H1 (cell line): Measurements from ENCODE around the gene ATG4D. TPM values are rescaled to one million over a fixed set of nuclear protein-coding genes. Genes with fewer than 3 reads are reported as not detected.

Source experiments
- CTCF ChIA-PET: fragments of 300-600 bp; sonication (Branson Sonifier 250); formaldehyde crosslinking; loops from one replicate; lab custom pipeline; 2021; ENCODE audit not compliant: partially characterized antibody; lab: Charles Lee
- POLR2A ChIA-PET: fragments of 300-600 bp; sonication (Branson Sonifier 250); formaldehyde crosslinking; loops from one replicate; lab custom pipeline; 2021; ENCODE audit warnings: inconsistent platforms; ENCODE audit not compliant: partially characterized antibody; lab: Charles Lee
- DNase-seq, 2 experiments: peaks; one replicate each; pipeline versions ENCODE4 v3.0.0 to v3.0.0-alpha.2; 2010 to 2022; ENCODE audit warnings: low spot score in 2 of 2, low read depth in 1 of 2, mixed read lengths in 1 of 2
- FAIRE-seq: peaks from 2 replicates; lab custom pipeline; 2011; peaks lifted over from hg19 to GRCh38; lab: Jason Lieb, UNC
- H2AFZ ChIP-seq: 2 replicates; pipeline ENCODE4 v1.8.1; 2012; ENCODE audit warnings: low read length, inconsistent platforms
- H2AK5ac ChIP-seq: 2 replicates; pipeline ENCODE4 v1.6.1; 2013; ENCODE audit warnings: low read depth, low read length
- H2BK120ac ChIP-seq: replicated peaks from 2 replicates; pipeline ENCODE3; 2013; ENCODE audit warnings: low read depth, low read length, inconsistent platforms
- H2BK12ac ChIP-seq: 2 replicates; pipeline ENCODE4 v1.6.1; 2013; ENCODE audit warnings: low read depth, low read length
- H2BK15ac ChIP-seq: 2 replicates; pipeline ENCODE4 v1.6.1; 2013; ENCODE audit warnings: low read length
- H2BK20ac ChIP-seq: 2 replicates; pipeline ENCODE4 v1.6.1; 2013; ENCODE audit warnings: low read length
- H2BK5ac ChIP-seq: 2 replicates; pipeline ENCODE4 v1.6.1; 2013; ENCODE audit warnings: low read depth, low read length
- H3K14ac ChIP-seq: 2 replicates; pipeline ENCODE4 v1.6.1; 2013; ENCODE audit warnings: inconsistent platforms; ENCODE audit not compliant: insufficient read length
- H3K18ac ChIP-seq: 2 replicates; pipeline ENCODE4 v1.6.1; 2013; ENCODE audit warnings: low read length; ENCODE audit errors: extremely low read depth
- H3K23ac ChIP-seq: 2 replicates; pipeline ENCODE4 v1.6.1; 2013; ENCODE audit warnings: inconsistent platforms; ENCODE audit not compliant: insufficient read length
- H3K23me2 ChIP-seq: 2 replicates; pipeline ENCODE4 v1.6.1; 2013; ENCODE audit warnings: low read depth, low read length
- H3K27ac ChIP-seq: 2 replicates; pipeline ENCODE4 v1.6.1; 2011; ENCODE audit warnings: low read depth, low read length, inconsistent platforms
- H3K27me3 ChIP-seq, 4 experiments: replicated peaks in 1 of 4; 1 replicate in 1 of 4; 2 replicates in 3 of 4; pipeline versions ENCODE4 v1.6.1 to v1.8.1; 2011 to 2013; ENCODE audit warnings: low read length in 3 of 4, mild to moderate bottlenecking in 3 of 4, inconsistent platforms in 2 of 4, mixed read lengths in 2 of 4, moderate library complexity in 1 of 4; ENCODE audit not compliant: control insufficient read depth in 3 of 4, insufficient read depth in 3 of 4; ENCODE audit errors: extremely low read depth in 1 of 4
- H3K36me3 ChIP-seq, 4 experiments: 2 replicates each; pipeline versions ENCODE4 v1.6.1 to v1.8.1; 2011 to 2013; ENCODE audit warnings: mild to moderate bottlenecking in 4 of 4, low read length in 3 of 4, moderate library complexity in 2 of 4, control low read depth in 1 of 4, inconsistent platforms in 1 of 4; ENCODE audit not compliant: insufficient read depth in 4 of 4, control insufficient read depth in 2 of 4
- H3K4ac ChIP-seq: replicated peaks from 2 replicates; pipeline ENCODE3; 2013; ENCODE audit warnings: low read length, low read depth, mixed read lengths, inconsistent platforms; ENCODE audit not compliant: insufficient read length
- H3K4me1 ChIP-seq, 4 experiments: replicated peaks in 1 of 4; 1 replicate in 1 of 4; 2 replicates in 3 of 4; pipeline versions ENCODE4 v1.6.1 to v1.8.1; 2011 to 2013; ENCODE audit warnings: low read length in 3 of 4, inconsistent platforms in 2 of 4, mixed read lengths in 1 of 4; ENCODE audit not compliant: insufficient read depth in 4 of 4, control insufficient read depth in 3 of 4
- H3K4me2 ChIP-seq, 2 experiments: 2 replicates each; pipeline versions ENCODE4 v1.6.1 to v1.8.1; 2011 to 2013; ENCODE audit warnings: low read depth in 2 of 2, low read length in 2 of 2, control low read depth in 1 of 2, inconsistent platforms in 1 of 2, mild to moderate bottlenecking in 1 of 2; ENCODE audit not compliant: insufficient read depth in 1 of 2
- H3K4me3 ChIP-seq, 4 experiments: fragments of 200-600, 300-600 bp in 1 of 4; sonication (generic), shearing (Covaris generic), sonication (Bioruptor Twin) in 1 of 4; 2 replicates each; pipeline versions ENCODE4 v1.5.1 to v1.8.1; 2011 to 2016; ENCODE audit warnings: low read length in 4 of 4, low read depth in 3 of 4, control low read depth in 2 of 4, inconsistent platforms in 2 of 4, mild to moderate bottlenecking in 2 of 4, mixed read lengths in 1 of 4, moderate library complexity in 1 of 4; ENCODE audit not compliant: insufficient read depth in 2 of 4; ENCODE audit errors: extremely low read depth in 1 of 4
- H3K56ac ChIP-seq: replicated peaks from 2 replicates; pipeline ENCODE3; 2013; ENCODE audit warnings: low read depth, mild to moderate bottlenecking, mixed read lengths, low read length, inconsistent platforms; ENCODE audit not compliant: insufficient read length
- H3K79me1 ChIP-seq: 2 replicates; pipeline ENCODE4 v1.6.1; 2013; ENCODE audit warnings: low read depth, low read length, control low read depth
- H3K79me2 ChIP-seq, 2 experiments: 2 replicates each; pipeline versions ENCODE4 v1.6.1 to v1.8.1; 2012 to 2013; ENCODE audit warnings: low read length in 2 of 2, mild to moderate bottlenecking in 2 of 2, inconsistent platforms in 1 of 2; ENCODE audit not compliant: insufficient read depth in 2 of 2, control insufficient read depth in 1 of 2
- H3K9ac ChIP-seq, 4 experiments: replicated peaks in 1 of 4; 1 replicate in 1 of 4; 2 replicates in 3 of 4; pipeline versions ENCODE4 v1.6.1 to v1.8.1; 2011 to 2013; ENCODE audit warnings: low read depth in 3 of 4, low read length in 3 of 4, control low read depth in 2 of 4, mild to moderate bottlenecking in 2 of 4, moderate library complexity in 2 of 4, inconsistent platforms in 1 of 4; ENCODE audit errors: extremely low read depth in 1 of 4
- H3K9me3 ChIP-seq, 2 experiments: 2 replicates each; pipeline versions ENCODE4 v1.6.1 to v1.8.1; 2012 to 2013; ENCODE audit warnings: mild to moderate bottlenecking in 2 of 2, moderate library complexity in 2 of 2, control low read depth in 1 of 2, inconsistent platforms in 1 of 2, low read depth in 1 of 2, low read length in 1 of 2, mixed read lengths in 1 of 2; ENCODE audit not compliant: insufficient read depth in 2 of 2
- H4K20me1 ChIP-seq, 2 experiments: replicated peaks in 1 of 2; 2 replicates each; pipeline versions ENCODE3 to v1.8.1; 2011 to 2013; ENCODE audit warnings: inconsistent platforms in 2 of 2, low read length in 2 of 2, mild to moderate bottlenecking in 1 of 2; ENCODE audit not compliant: insufficient read depth in 2 of 2, control insufficient read depth in 1 of 2
- H4K5ac ChIP-seq: 2 replicates; pipeline ENCODE4 v1.6.1; 2013; ENCODE audit warnings: low read length, low read depth, mixed read lengths, inconsistent platforms; ENCODE audit not compliant: insufficient read length
- H4K8ac ChIP-seq: 2 replicates; pipeline ENCODE4 v1.8.0; 2013; ENCODE audit warnings: mild to moderate bottlenecking, moderate library complexity, low read length, inconsistent platforms; ENCODE audit not compliant: insufficient read depth; ENCODE audit errors: extremely low read depth
- H4K91ac ChIP-seq: replicated peaks from 2 replicates; pipeline ENCODE3; 2013; ENCODE audit warnings: low read length, mixed read lengths, inconsistent platforms; ENCODE audit not compliant: insufficient read length
- CREB1 ChIP-seq: IDR thresholded peaks from 2 replicates; pipeline ENCODE4 v1.6.1; 2012; ENCODE audit warnings: inconsistent platforms
- CTBP2 ChIP-seq: IDR thresholded peaks from 2 replicates; pipeline ENCODE4 v1.7.0; 2011; ENCODE audit warnings: borderline replicate concordance, mild to moderate bottlenecking, moderate library complexity, mixed read lengths, low read length; ENCODE audit not compliant: insufficient read depth, insufficient read length
- E2F6 ChIP-seq: IDR thresholded peaks from 2 replicates; pipeline ENCODE4 v1.6.1; 2012; ENCODE audit warnings: inconsistent platforms
- HDAC2 ChIP-seq, 2 experiments: fragments of 300-600 bp in 1 of 2; sonication (generic) in 1 of 2; IDR thresholded peaks; 2 replicates each; pipeline ENCODE4 v1.6.1; 2011 to 2012; ENCODE audit warnings: low read depth in 2 of 2, low read length in 2 of 2, mild to moderate bottlenecking in 2 of 2, moderate library complexity in 2 of 2, borderline replicate concordance in 1 of 2, inconsistent platforms in 1 of 2
- KDM4A ChIP-seq: IDR thresholded peaks from one replicate; pipeline ENCODE4 v1.7.1; 2012; ENCODE audit warnings: low read depth, mild to moderate bottlenecking, moderate library complexity, low read length, inconsistent platforms; ENCODE audit not compliant: severe bottlenecking
- NRF1 ChIP-seq: IDR thresholded peaks from 2 replicates; pipeline ENCODE4 v1.6.1; 2011; ENCODE audit warnings: mild to moderate bottlenecking, low read depth, low read length, improper control_type of control experiment
- POU5F1 ChIP-seq: IDR thresholded peaks from 2 replicates; pipeline ENCODE4 v1.6.1; 2011; ENCODE audit warnings: low read depth, mild to moderate bottlenecking, low read length, moderate library complexity
- RNF2 ChIP-seq: fragments of 200-900, 300-1000 bp; sonication (generic); IDR thresholded peaks from 2 replicates; pipeline ENCODE4 v1.7.1; 2016; ENCODE audit warnings: borderline replicate concordance, low read depth, mild to moderate bottlenecking, antibody characterized with exemption, low read length; ENCODE audit not compliant: poor library complexity, severe bottlenecking; ENCODE audit errors: missing control alignments
- SP4 ChIP-seq: IDR thresholded peaks from 2 replicates; pipeline ENCODE4 v1.6.1; 2012; ENCODE audit warnings: low read length, inconsistent platforms
- TAF1 ChIP-seq: IDR thresholded peaks from 2 replicates; pipeline ENCODE4 v1.6.1; 2011; ENCODE audit warnings: mild to moderate bottlenecking, low read depth, low read length
- TAF7 ChIP-seq: optimal IDR thresholded peaks from 2 replicates; pipeline ENCODE3; 2011; ENCODE audit warnings: low read depth, mild to moderate bottlenecking, inconsistent platforms, low read length, moderate library complexity, borderline replicate concordance
- TCF12 ChIP-seq: IDR thresholded peaks from 2 replicates; pipeline ENCODE4 v1.6.1; 2011; ENCODE audit warnings: low read depth, mild to moderate bottlenecking, low read length
- WGBS, 2 experiments: shearing (Covaris generic) in 1 of 2; methylation state at CpG; one replicate each; pipeline versions ENCODE4 v1.1.6 to v1.1.7; 2013 to 2015; ENCODE audit warnings: low lambda C conversion rate in 2 of 2, mixed read lengths in 2 of 2, inconsistent platforms in 1 of 2, low coverage in 1 of 2, missing lambda C conversion rate in 1 of 2; ENCODE audit not compliant: insufficient replicate concordance in 2 of 2, insufficient coverage in 1 of 2, insufficient read length in 1 of 2; ENCODE audit errors: extremely low coverage in 1 of 2, missing lambda C conversion rate in 1 of 2; 5-methylcytosine and 5-hydroxymethylcytosine counted together
- polyA plus RNA-seq, 7 experiments: library from polyadenylated mRNA; depleted of rRNA in 3 of 7; stranded (reverse) in 5 of 7; unstranded in 2 of 7; fragments of >200 nt in 5 of 7; fragments of 200-250 nt in 2 of 7; gene quantifications; 1 replicate in 5 of 7; 2 replicates in 1 of 7; 4 replicates in 1 of 7; pipeline versions ENCODE4 v1.2.1 to v1.2.3, GENCODE V29; 2011 to 2013; ENCODE audit warnings: missing spikeins in 2 of 7, mixed read lengths in 2 of 7
- total RNA-seq: library from RNA; stranded (reverse); fragmentation: NEBNext Ultra II Directional; extraction: Animal tissue kit (Norgen Biotek cat#: 25700); gene quantifications from 2 replicates; pipeline ENCODE4 v1.2.1, GENCODE V29; 2021

ATG4D gene
- total and polyA plus RNA-seq, 2 of the 8 experiments (the other 6 are each of a cell fraction or from before 2014, with no cell fraction given), result 39.6 to 43.7 TPM

- Histone ChIP-seq H3K27me3 (no peaks in the 10 kb centered on the region), H3K27ac (no peak overlapping the region), H2AFZ (no peak overlapping the region), H3K9ac (no peak overlapping the region), H2BK5ac (no peak overlapping the region), H3K4ac (no peak overlapping the region), H3K18ac (no peak overlapping the region), H3K79me2 (no peaks in the 10 kb centered on the region), H4K91ac (no peak overlapping the region), H3K4me2 (no peak overlapping the region), H3K4me3 (no peak overlapping the region), H4K20me1 (no peaks in the 10 kb centered on the region), H3K23me2 (no peaks in the 10 kb centered on the region), H3K14ac (no peak overlapping the region), H3K9me3 (no peaks in the 10 kb centered on the region), H2BK120ac (no peak overlapping the region), H3K56ac (no peak overlapping the region), H3K79me1 (no peaks in the 10 kb centered on the region), H4K5ac (no peak overlapping the region), H4K8ac (no peak overlapping the region), H2AK5ac (no peak overlapping the region), H2BK12ac (no peak overlapping the region), H3K36me3 (no peaks in the 10 kb centered on the region), H3K23ac (no peak overlapping the region), H3K4me1 (no peaks in the 10 kb centered on the region), H2BK20ac (no peak overlapping the region), H2BK15ac (no peak overlapping the region)
- ChIA-PET CTCF (interaction anchor here (0.7 to 8.3 kb wide), 7 partner anchors 8 to 128 kb away, joined by 3 to 55 read pairs (median 9); partner anchors contain the start of gene S1PR5), POLR2A (interaction anchor here (1.5 to 1.7 kb wide), 2 partner anchors 10 to 22 kb away, joined by 3 to 4 read pairs; no protein-coding TSS in a partner anchor)
- DNase-seq (no peak), FAIRE-seq (no peak)
- WGBS, 2 experiments, result 84% methylated on average over 10 of the region's 10 CpGs; no CpG with 5 or more reads in 1 of the 2 experiments
- TF ChIP-seq POU5F1 (no peak), HDAC2 (IDR thresholded peaks at IDR 0.05; ENCODE audit: borderline replicate concordance in 1 of 2, low read depth in 2 of 2, low read length in 2 of 2) (no peak), TAF1 (no peak), TAF7 (no peak), RNF2 (no peak), SP4 (no peak), TCF12 (no peak), E2F6 (no peak), KDM4A (no peak), CTBP2 (no peak), CREB1 (no peak), NRF1 (no peak)
Measured at GRCh38 chr19:10533646-10534386, 9.9 kb upstream of the ATG4D start.
